ENCODE measurements around the gene GZMM. TPM values are rescaled to one million over a fixed set of nuclear protein-coding genes. Genes with fewer than 3 reads are reported as not detected.
A peak's percentile ranks its signal among the peaks of the same experiment; 100 is the strongest.

Gene GZMM
- total and polyA plus RNA-seq, 2 experiments from 2014 or later = 0.29 TPM; not detected in 1

DNA sequence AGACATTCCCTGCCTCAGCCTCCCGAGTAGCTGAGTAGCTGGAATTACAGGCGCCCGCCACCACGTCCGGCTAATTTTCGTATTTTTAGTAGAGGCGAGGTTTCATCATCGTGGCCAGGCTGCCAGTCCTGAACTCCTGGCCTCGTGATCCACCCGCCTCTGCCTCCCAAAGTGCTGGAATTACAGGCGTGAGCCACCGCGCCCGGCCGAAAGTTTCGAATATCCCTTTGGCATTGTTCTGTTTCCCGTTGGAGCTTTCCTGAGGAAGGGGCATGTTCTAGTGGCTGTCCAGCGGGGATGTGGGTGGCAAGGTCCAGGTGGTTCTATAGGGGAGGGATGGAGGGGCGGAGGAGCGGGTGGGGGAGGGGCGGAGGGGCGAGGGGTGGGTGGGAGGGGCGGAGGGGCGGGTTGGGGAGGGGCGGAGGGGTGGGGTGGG lies 26.4 kb downstream of the GZMM start:
- H4K20me1 ChIP-seq (replicated peaks; ENCODE audit: insufficient read depth) = peaks cover 21% of the 10 kb centered on the region
- H3K9me2 ChIP-seq (ENCODE audit: insufficient read depth) = no peaks in the 10 kb centered on the region
- H3K27me3 Mint-ChIP-seq (ENCODE audit: insufficient read depth, low read depth, poor library complexity) = peaks cover 35% of the 10 kb centered on the region
- H3K36me3 Mint-ChIP-seq (ENCODE audit: low read depth) = peaks cover 43% of the 10 kb centered on the region
- H2AFZ ChIP-seq = no peak overlapping the region
- H3K27me3 ChIP-seq (ENCODE audit: insufficient read depth) = no peaks in the 10 kb centered on the region
- DNase-seq (ENCODE audit: low spot score) (no peak), ATAC-seq (no peak)
- no peak overlapping the region for H3K27ac Mint-ChIP-seq
- no peak overlapping the region for H3K27ac ChIP-seq (ENCODE audit: low read depth)
- peak overlapping the region; percentile 33; the same call in 2 of the 3 replicates for H3K4me3 Mint-ChIP-seq
- H3K4me3 ChIP-seq = no peak overlapping the region
- peaks cover 15% of the 10 kb centered on the region for H3F3A ChIP-seq (replicated peaks; ENCODE audit: low read depth)
- H3K79me2 ChIP-seq (replicated peaks; ENCODE audit: insufficient read depth) = peaks cover 29% of the 10 kb centered on the region
- peaks cover 24% of the 10 kb centered on the region for H3K9me3 Mint-ChIP-seq
- TF ChIP-seq JUNB (IDR thresholded peaks at IDR 0.05; ENCODE audit: unreplicated experiment) = no peak
- no peak for TF ChIP-seq EZH2 (IDR thresholded peaks at IDR 0.05; ENCODE audit: low read depth, unreplicated experiment)
- no peak for TF ChIP-seq ZNF114 (CRISPR knock-in tag; IDR thresholded peaks at IDR 0.05)
- no peak for TF ChIP-seq POLR2AphosphoS5 (IDR thresholded peaks at IDR 0.05; ENCODE audit: low read depth)
- no peak for TF ChIP-seq NANOG (IDR thresholded peaks at IDR 0.05; ENCODE audit: borderline replicate concordance)
- TF ChIP-seq EZH2phosphoT487 (IDR thresholded peaks at IDR 0.05; ENCODE audit: unreplicated experiment) = no peak
- TF ChIP-seq, protein P1, sequence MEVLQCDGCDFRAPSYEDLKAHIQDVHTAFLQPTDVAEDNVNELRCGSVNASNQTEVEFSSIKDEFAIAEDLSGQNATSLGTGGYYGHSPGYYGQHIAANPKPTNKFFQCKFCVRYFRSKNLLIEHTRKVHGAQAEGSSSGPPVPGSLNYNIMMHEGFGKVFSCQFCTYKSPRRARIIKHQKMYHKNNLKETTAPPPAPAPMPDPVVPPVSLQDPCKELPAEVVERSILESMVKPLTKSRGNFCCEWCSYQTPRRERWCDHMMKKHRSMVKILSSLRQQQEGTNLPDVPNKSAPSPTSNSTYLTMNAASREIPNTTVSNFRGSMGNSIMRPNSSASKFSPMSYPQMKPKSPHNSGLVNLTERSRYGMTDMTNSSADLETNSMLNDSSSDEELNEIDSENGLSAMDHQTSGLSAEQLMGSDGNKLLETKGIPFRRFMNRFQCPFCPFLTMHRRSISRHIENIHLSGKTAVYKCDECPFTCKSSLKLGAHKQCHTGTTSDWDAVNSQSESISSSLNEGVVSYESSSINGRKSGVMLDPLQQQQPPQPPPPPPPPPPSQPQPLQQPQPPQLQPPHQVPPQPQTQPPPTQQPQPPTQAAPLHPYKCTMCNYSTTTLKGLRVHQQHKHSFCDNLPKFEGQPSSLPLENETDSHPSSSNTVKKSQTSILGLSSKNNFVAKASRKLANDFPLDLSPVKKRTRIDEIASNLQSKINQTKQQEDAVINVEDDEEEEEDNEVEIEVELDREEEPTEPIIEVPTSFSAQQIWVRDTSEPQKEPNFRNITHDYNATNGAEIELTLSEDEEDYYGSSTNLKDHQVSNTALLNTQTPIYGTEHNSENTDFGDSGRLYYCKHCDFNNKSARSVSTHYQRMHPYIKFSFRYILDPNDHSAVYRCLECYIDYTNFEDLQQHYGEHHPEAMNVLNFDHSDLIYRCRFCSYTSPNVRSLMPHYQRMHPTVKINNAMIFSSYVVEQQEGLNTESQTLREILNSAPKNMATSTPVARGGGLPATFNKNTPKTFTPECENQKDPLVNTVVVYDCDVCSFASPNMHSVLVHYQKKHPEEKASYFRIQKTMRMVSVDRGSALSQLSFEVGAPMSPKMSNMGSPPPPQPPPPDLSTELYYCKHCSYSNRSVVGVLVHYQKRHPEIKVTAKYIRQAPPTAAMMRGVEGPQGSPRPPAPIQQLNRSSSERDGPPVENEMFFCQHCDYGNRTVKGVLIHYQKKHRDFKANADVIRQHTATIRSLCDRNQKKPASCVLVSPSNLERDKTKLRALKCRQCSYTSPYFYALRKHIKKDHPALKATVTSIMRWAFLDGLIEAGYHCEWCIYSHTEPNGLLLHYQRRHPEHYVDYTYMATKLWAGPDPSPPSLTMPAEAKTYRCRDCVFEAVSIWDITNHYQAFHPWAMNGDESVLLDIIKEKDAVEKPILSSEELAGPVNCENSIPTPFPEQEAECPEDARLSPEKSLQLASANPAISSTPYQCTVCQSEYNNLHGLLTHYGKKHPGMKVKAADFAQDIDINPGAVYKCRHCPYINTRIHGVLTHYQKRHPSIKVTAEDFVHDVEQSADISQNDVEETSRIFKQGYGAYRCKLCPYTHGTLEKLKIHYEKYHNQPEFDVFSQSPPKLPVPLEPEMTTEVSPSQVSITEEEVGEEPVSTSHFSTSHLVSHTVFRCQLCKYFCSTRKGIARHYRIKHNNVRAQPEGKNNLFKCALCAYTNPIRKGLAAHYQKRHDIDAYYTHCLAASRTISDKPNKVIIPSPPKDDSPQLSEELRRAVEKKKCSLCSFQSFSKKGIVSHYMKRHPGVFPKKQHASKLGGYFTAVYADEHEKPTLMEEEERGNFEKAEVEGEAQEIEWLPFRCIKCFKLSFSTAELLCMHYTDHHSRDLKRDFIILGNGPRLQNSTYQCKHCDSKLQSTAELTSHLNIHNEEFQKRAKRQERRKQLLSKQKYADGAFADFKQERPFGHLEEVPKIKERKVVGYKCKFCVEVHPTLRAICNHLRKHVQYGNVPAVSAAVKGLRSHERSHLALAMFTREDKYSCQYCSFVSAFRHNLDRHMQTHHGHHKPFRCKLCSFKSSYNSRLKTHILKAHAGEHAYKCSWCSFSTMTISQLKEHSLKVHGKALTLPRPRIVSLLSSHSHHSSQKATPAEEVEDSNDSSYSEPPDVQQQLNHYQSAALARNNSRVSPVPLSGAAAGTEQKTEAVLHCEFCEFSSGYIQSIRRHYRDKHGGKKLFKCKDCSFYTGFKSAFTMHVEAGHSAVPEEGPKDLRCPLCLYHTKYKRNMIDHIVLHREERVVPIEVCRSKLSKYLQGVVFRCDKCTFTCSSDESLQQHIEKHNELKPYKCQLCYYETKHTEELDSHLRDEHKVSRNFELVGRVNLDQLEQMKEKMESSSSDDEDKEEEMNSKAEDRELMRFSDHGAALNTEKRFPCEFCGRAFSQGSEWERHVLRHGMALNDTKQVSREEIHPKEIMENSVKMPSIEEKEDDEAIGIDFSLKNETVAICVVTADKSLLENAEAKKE (CRISPR knock-in tag; IDR thresholded peaks at IDR 0.05) = no peak
- no peak for TF ChIP-seq STAT1 (IDR thresholded peaks at IDR 0.05; ENCODE audit: unreplicated experiment)
- no peak for TF ChIP-seq CREB1 (CRISPR knock-in tag; IDR thresholded peaks at IDR 0.05; ENCODE audit: low read depth)
- TF ChIP-seq, protein P2, sequence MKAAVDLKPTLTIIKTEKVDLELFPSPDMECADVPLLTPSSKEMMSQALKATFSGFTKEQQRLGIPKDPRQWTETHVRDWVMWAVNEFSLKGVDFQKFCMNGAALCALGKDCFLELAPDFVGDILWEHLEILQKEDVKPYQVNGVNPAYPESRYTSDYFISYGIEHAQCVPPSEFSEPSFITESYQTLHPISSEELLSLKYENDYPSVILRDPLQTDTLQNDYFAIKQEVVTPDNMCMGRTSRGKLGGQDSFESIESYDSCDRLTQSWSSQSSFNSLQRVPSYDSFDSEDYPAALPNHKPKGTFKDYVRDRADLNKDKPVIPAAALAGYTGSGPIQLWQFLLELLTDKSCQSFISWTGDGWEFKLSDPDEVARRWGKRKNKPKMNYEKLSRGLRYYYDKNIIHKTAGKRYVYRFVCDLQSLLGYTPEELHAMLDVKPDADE (IDR thresholded peaks at IDR 0.05) = no peak
- TF ChIP-seq, protein P3, sequence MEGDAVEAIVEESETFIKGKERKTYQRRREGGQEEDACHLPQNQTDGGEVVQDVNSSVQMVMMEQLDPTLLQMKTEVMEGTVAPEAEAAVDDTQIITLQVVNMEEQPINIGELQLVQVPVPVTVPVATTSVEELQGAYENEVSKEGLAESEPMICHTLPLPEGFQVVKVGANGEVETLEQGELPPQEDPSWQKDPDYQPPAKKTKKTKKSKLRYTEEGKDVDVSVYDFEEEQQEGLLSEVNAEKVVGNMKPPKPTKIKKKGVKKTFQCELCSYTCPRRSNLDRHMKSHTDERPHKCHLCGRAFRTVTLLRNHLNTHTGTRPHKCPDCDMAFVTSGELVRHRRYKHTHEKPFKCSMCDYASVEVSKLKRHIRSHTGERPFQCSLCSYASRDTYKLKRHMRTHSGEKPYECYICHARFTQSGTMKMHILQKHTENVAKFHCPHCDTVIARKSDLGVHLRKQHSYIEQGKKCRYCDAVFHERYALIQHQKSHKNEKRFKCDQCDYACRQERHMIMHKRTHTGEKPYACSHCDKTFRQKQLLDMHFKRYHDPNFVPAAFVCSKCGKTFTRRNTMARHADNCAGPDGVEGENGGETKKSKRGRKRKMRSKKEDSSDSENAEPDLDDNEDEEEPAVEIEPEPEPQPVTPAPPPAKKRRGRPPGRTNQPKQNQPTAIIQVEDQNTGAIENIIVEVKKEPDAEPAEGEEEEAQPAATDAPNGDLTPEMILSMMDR (conservative IDR thresholded peaks at IDR 0.05; ENCODE audit: low read depth in 2 of 2) = no peak
- no peak for TF ChIP-seq ZNF331 (CRISPR knock-in tag; IDR thresholded peaks at IDR 0.05; ENCODE audit: low read depth)
- TF ChIP-seq, protein P4, sequence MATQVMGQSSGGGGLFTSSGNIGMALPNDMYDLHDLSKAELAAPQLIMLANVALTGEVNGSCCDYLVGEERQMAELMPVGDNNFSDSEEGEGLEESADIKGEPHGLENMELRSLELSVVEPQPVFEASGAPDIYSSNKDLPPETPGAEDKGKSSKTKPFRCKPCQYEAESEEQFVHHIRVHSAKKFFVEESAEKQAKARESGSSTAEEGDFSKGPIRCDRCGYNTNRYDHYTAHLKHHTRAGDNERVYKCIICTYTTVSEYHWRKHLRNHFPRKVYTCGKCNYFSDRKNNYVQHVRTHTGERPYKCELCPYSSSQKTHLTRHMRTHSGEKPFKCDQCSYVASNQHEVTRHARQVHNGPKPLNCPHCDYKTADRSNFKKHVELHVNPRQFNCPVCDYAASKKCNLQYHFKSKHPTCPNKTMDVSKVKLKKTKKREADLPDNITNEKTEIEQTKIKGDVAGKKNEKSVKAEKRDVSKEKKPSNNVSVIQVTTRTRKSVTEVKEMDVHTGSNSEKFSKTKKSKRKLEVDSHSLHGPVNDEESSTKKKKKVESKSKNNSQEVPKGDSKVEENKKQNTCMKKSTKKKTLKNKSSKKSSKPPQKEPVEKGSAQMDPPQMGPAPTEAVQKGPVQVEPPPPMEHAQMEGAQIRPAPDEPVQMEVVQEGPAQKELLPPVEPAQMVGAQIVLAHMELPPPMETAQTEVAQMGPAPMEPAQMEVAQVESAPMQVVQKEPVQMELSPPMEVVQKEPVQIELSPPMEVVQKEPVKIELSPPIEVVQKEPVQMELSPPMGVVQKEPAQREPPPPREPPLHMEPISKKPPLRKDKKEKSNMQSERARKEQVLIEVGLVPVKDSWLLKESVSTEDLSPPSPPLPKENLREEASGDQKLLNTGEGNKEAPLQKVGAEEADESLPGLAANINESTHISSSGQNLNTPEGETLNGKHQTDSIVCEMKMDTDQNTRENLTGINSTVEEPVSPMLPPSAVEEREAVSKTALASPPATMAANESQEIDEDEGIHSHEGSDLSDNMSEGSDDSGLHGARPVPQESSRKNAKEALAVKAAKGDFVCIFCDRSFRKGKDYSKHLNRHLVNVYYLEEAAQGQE (IDR thresholded peaks at IDR 0.05; ENCODE audit: unreplicated experiment) = no peak
- no peak overlapping the region for H3K4me2 ChIP-seq
- no peaks in the 10 kb centered on the region for H3K36me3 ChIP-seq (ENCODE audit: insufficient read depth)
- peaks cover 24% of the 10 kb centered on the region for H3K4me1 Mint-ChIP-seq
- peaks cover 18% of the 10 kb centered on the region for H3K4me1 ChIP-seq (ENCODE audit: insufficient read depth)

Measured in GM23338 (cell line).